Activated CD8-positive, alpha-beta memory T cell treated with anti-CD3 and anti-CD28 coated beads, Interleukin-2, amount 50 U/mL, for 4 hours (primary cell): ENCODE measurements around the gene FNDC4.
"Not testable (repeated sequence)": the region's sequence is repeated elsewhere in the genome, so short reads cannot be mapped to it uniquely, and the experiment has no call there.

Experiments used
- DNase-seq: peaks from one replicate; pipeline ENCODE4 v3.0.0-alpha.2; 2020

The FNDC4 gene

GRCh38 chr2:27494944-27495554, at the start of gene FNDC4:
TSS of gene FNDC4 (minus strand) at chr2:27495200. CDS start at chr2:27494679, 521 bp downstream.
- no peak for DNase-seq

GRCh38 chr2:27544143-27544821, 49.3 kb upstream of the FNDC4 start:
- DNase-seq = no peak

GRCh38 chr2:27539649-27540048, 44.6 kb upstream of the FNDC4 start:
- not testable (repeated sequence) for DNase-seq

- not testable (repeated sequence) for DNase-seq
Observed at GRCh38 chr2:27538839-27539450, 43.9 kb upstream of the FNDC4 start.

GRCh38 chr2:27537287-27537686, 42.3 kb upstream of the FNDC4 start:
- DNase-seq = no peak

- no peak for DNase-seq
Observed at GRCh38 chr2:27531983-27532382, 37.0 kb upstream of the FNDC4 start.

GRCh38 chr2:27527182-27527581, 32.2 kb upstream of the FNDC4 start:
- no peak for DNase-seq

GRCh38 chr2:27522400-27522945, 27.5 kb upstream of the FNDC4 start:
- no peak for DNase-seq

GRCh38 chr2:27520316-27520715, 25.3 kb upstream of the FNDC4 start:
- DNase-seq = no peak

- DNase-seq = no peak
Observed at GRCh38 chr2:27518782-27519113, 23.7 kb upstream of the FNDC4 start.

GRCh38 chr2:27518113-27518781, 23.2 kb upstream of the FNDC4 start:
- no peak for DNase-seq

- DNase-seq = no peak
Observed at GRCh38 chr2:27509326-27509725, 14.3 kb upstream of the FNDC4 start.

- DNase-seq = no peak
Observed at GRCh38 chr2:27507293-27507692, 12.3 kb upstream of the FNDC4 start.

- DNase-seq = no peak
Observed at GRCh38 chr2:27506587-27506986, 11.6 kb upstream of the FNDC4 start.

GRCh38 chr2:27502142-27502541, 7.1 kb upstream of the FNDC4 start:
- no peak for DNase-seq

GRCh38 chr2:27501042-27501441, 6.0 kb upstream of the FNDC4 start:
- no peak for DNase-seq

GRCh38 chr2:27498975-27499374, 4.0 kb upstream of the FNDC4 start:
- no peak for DNase-seq

GRCh38 chr2:27497288-27497627, 2.3 kb upstream of the FNDC4 start:
- no peak for DNase-seq

GRCh38 chr2:27496357-27497287, 1.6 kb upstream of the FNDC4 start, which contains the start of gene GCKR:
TSS of gene GCKR (plus strand) at chr2:27496839. CDS start at chr2:27496905, 66 bp downstream.
- no peak for DNase-seq

GRCh38 chr2:27495840-27496356, 898 bp upstream of the FNDC4 start:
- DNase-seq = no peak

GRCh38 chr2:27494284-27494943, 586 bp downstream of the FNDC4 start:
- DNase-seq = no peak

GRCh38 chr2:27493948-27494283, 1.1 kb downstream of the FNDC4 start:
- DNase-seq = no peak
